GM12878 (cell line): Measurements from ENCODE around the gene GPR34. TPM values are rescaled to one million over a fixed set of nuclear protein-coding genes. Genes with fewer than 3 reads are reported as not detected.

Experiments used
- ATAC-seq: fragments of 200-7000 bp; cut with Tn5 transposase; 3 replicates; pipeline ENCODE4 v1.9.1; 2020; ENCODE audit warnings: mild to moderate bottlenecking, moderate library complexity
- BruUV-seq: library from RNA; stranded (reverse); fragments of 400-500 nt; replicated peaks from 2 replicates; lab custom pipeline; 2021; lab: Mats Ljungman, UMichigan
- CTCF ChIA-PET: fragments of 300-600 bp; sonication (Branson Sonifier 250); formaldehyde crosslinking; extraction: SDS; loops from one replicate; lab custom pipeline; 2021; ENCODE audit warnings: inconsistent platforms; lab: Yijun Ruan, JAX
- POLR2A ChIA-PET: fragments of 350-600 bp; formaldehyde crosslinking; extraction: SDS; loops from one replicate; lab custom pipeline; 2021; ENCODE audit warnings: inconsistent platforms; lab: Charles Lee
- RAD21 ChIA-PET: fragments of 300-600 bp; sonication (Branson Sonifier 250); formaldehyde crosslinking; loops from one replicate; lab custom pipeline; 2023; ENCODE audit warnings: antibody characterized with exemption; ENCODE audit not compliant: unreplicated experiment; lab: Charles Lee
- SMC1A ChIA-PET: fragments of 300-600 bp; sonication (Branson Sonifier 250); formaldehyde crosslinking; loops from one replicate; lab custom pipeline; 2023; ENCODE audit not compliant: unreplicated experiment, uncharacterized antibody; lab: Charles Lee
- DNase-seq: peaks from one replicate; pipeline ENCODE4 v3.0.0-alpha.2; 2011; ENCODE audit warnings: low read depth, low spot score
- FAIRE-seq: peaks from 3 replicates; lab custom pipeline; 2011; peaks lifted over from hg19 to GRCh38; lab: Jason Lieb, UNC
- H2AFZ ChIP-seq: 2 replicates; pipeline ENCODE4 v1.6.0; 2011; ENCODE audit warnings: low read depth, low read length, control low read depth; ENCODE audit not compliant: control insufficient read depth
- H3K27ac ChIP-seq: 2 replicates; pipeline ENCODE4 v1.5.1; 2011; ENCODE audit warnings: control low read depth; ENCODE audit not compliant: control insufficient read depth, insufficient read depth
- H3K27me3 ChIP-seq, 2 experiments: replicated peaks in 1 of 2; 2 replicates each; pipeline versions ENCODE4 v1.6.0 to v1.6.1; 2011; ENCODE audit warnings: low read length in 1 of 2; ENCODE audit not compliant: control insufficient read depth in 2 of 2, insufficient read depth in 2 of 2
- H3K36me3 ChIP-seq, 2 experiments: 2 replicates each; pipeline ENCODE4 v1.5.1; 2011; ENCODE audit warnings: low read length in 1 of 2; ENCODE audit not compliant: control insufficient read depth in 2 of 2, insufficient read depth in 2 of 2
- H3K4me1 ChIP-seq: 2 replicates; pipeline ENCODE4 v1.6.1; 2011; ENCODE audit warnings: mild to moderate bottlenecking, low read length, moderate library complexity, mixed read lengths; ENCODE audit not compliant: control insufficient read depth, insufficient read depth
- H3K4me2 ChIP-seq: 2 replicates; pipeline ENCODE4 v1.6.0; 2011; ENCODE audit warnings: control low read depth; ENCODE audit not compliant: control insufficient read depth, insufficient read depth
- H3K4me3 ChIP-seq: fragments of 200-600 bp; sonication (generic); 2 replicates; pipeline ENCODE4 v1.5.1; 2016
- H3K79me2 ChIP-seq: 2 replicates; pipeline ENCODE4 v1.6.0; 2011; ENCODE audit warnings: low read length; ENCODE audit not compliant: control insufficient read depth, insufficient read depth
- H3K9ac ChIP-seq: 2 replicates; pipeline ENCODE4 v1.8.0; 2011; ENCODE audit warnings: low read length, control low read depth, mixed read lengths; ENCODE audit not compliant: control insufficient read depth, insufficient read depth
- H3K9me3 ChIP-seq: replicated peaks from 3 replicates; pipeline ENCODE4 v1.5.1; 2011; ENCODE audit warnings: mild to moderate bottlenecking, low read length; ENCODE audit not compliant: control insufficient read depth, insufficient read depth
- H4K20me1 ChIP-seq: 2 replicates; pipeline ENCODE4 v1.6.0; 2011; ENCODE audit not compliant: control insufficient read depth, insufficient read depth
- ATF7 ChIP-seq: fragments of 450-650 bp; IDR thresholded peaks from 2 replicates; pipeline ENCODE4 v1.6.1; 2016; ENCODE audit warnings: low read depth, mild to moderate bottlenecking
- CHD4 ChIP-seq: fragments of 200-600 bp; sonication (generic); IDR thresholded peaks from 2 replicates; pipeline ENCODE4 v1.6.1; 2016; ENCODE audit warnings: mild to moderate bottlenecking
- ESRRA ChIP-seq: IDR thresholded peaks from 2 replicates; pipeline ENCODE4 v1.6.1; 2012; ENCODE audit warnings: mild to moderate bottlenecking, low read length, improper control_type of control experiment
- ETV6 ChIP-seq, 2 experiments: fragments of 450-650 bp in 1 of 2; IDR thresholded peaks in 1 of 2; conservative IDR thresholded peaks in 1 of 2; 2 replicates each; pipeline ENCODE4 v1.6.1; 2014; ENCODE audit warnings: antibody characterized with exemption in 1 of 2, borderline replicate concordance in 1 of 2, low read depth in 1 of 2, mild to moderate bottlenecking in 1 of 2, moderate library complexity in 1 of 2
- POU2F2 ChIP-seq: IDR thresholded peaks from 3 replicates; pipeline ENCODE4 v1.6.1; 2011; ENCODE audit warnings: low read depth, mild to moderate bottlenecking, low read length, borderline replicate concordance
- WGBS: methylation state at CpG from one replicate; pipeline ENCODE4 v1.1.6; 2016; ENCODE audit warnings: low lambda C conversion rate; ENCODE audit not compliant: insufficient replicate concordance, insufficient coverage; ENCODE audit errors: missing lambda C conversion rate; 5-methylcytosine and 5-hydroxymethylcytosine counted together
- in situ Hi-C: fragments of 300-500 bp; cut with MboI; formaldehyde crosslinking; loops from 9 replicates; pipeline ENCODE4 v1.14.3; 2018; ENCODE audit warnings: mixed read lengths
- intact Hi-C: fragments of 100-400 bp; cut with micrococcal nuclease; formaldehyde crosslinking; loops from one replicate; pipeline ENCODE4 v1.14.2; 2022; ENCODE audit not compliant: unreplicated experiment
- polyA plus RNA-seq, 11 experiments: library from polyadenylated mRNA; depleted of rRNA in 4 of 11; unstranded in 6 of 11; stranded (reverse) in 5 of 11; fragments of >200 nt; fragmentation: Nextera tagmentation in 4 of 11; fragmentation: Illumina TruSeq in 1 of 11; extraction: Ambion mirVana in 4 of 11; extraction: Trizol in 1 of 11; gene quantifications; 1 replicate in 1 of 11; 2 replicates in 10 of 11; pipeline versions ENCODE4 v1.2.1 to v1.2.3, GENCODE V29; 2011 to 2016; ENCODE audit warnings: inconsistent platforms in 2 of 11, missing spikeins in 2 of 11, low read depth in 1 of 11
- total RNA-seq, 4 experiments: library from RNA; depleted of rRNA in 3 of 4; stranded (reverse); fragments of >200 nt in 3 of 4; fragmentation: Illumina TruSeq in 1 of 4; extraction: Trizol in 1 of 4; gene quantifications; 2 replicates each; pipeline versions ENCODE4 v1.2.1 to v1.2.3, GENCODE V29; 2013 to 2021
- TF ChIP-seq, protein P1 (sequence below): fragments of 450-650 bp; IDR thresholded peaks from 2 replicates; pipeline ENCODE4 v1.6.1; 2018; ENCODE audit warnings: borderline replicate concordance, mild to moderate bottlenecking; ENCODE audit not compliant: partially characterized antibody

The GPR34 gene
- total and polyA plus RNA-seq, 10 of the 15 experiments (the other 5 are each of a cell fraction or from before 2014, with no cell fraction given), result 0.12 to 0.84 (median 0.28) TPM; not detected in 1

DNA sequence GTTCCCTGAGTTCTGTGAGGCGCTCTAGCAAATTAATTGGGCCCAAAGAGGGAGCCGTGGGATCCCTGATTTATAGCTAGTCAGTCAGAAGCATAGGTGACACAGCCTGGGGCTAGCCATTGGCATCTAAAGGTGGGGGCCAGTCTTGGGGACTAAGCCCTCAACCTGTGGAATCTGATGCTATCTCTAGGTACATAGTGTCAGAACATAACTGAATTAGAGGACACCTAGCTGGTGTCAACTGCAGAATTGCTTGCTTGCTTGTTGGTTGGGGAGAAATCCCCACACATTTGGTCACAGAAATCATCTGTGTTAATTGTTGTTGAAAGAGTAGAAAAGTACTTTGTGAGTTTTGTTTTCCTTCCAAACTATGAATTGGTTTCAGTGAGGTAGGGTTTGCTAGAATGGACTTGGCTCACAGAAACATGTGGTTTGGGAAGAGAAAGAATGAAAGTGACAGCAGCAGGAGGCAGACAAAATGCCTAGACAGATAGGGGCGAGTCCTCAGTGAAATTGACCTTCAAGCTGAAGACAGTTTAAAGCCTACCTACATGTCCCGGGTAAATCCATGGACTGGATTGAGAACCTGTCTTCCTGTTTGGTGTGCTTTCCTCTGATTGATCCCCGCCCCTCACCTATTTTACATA is 22.4 kb downstream of the GPR34 start:
- ChIA-PET RAD21 (no interaction called here), SMC1A (interaction anchor here (1.6 kb wide), 1 partner anchor 9 kb away, joined by 3 read pairs; no protein-coding TSS in a partner anchor), CTCF (interaction anchor here (1.1 to 1.5 kb wide), 2 partner anchors 8 to 49 kb away, joined by 3 read pairs; no protein-coding TSS in a partner anchor), POLR2A (no interaction called here)
- Histone ChIP-seq H3K36me3 (no peaks in the 10 kb centered on the region), H3K79me2 (no peaks in the 10 kb centered on the region), H3K4me3 (no peak overlapping the region), H3K9me3 (no peaks in the 10 kb centered on the region), H3K27me3 (no peaks in the 10 kb centered on the region), H4K20me1 (no peaks in the 10 kb centered on the region), H3K4me1 (peaks cover 12% of the 10 kb centered on the region), H3K9ac (no peak overlapping the region), H2AFZ (no peak overlapping the region), H3K27ac (no peak overlapping the region), H3K4me2 (no peak overlapping the region)
- ATAC-seq (no peak), FAIRE-seq (no peak), DNase-seq (no peak)
- in situ Hi-C loops (no loop called here), intact Hi-C loops (no loop called here)
- BruUV-seq, result no TSS peak
- TF ChIP-seq ATF7 (no peak), POU2F2 (no peak), ESRRA (no peak), CHD4 (no peak), ETV6 (conservative IDR thresholded peaks at IDR 0.05 in 1 of 2, IDR thresholded peaks at IDR 0.05 in 1 of 2; ENCODE audit: borderline replicate concordance in 1 of 2, low read depth in 1 of 2) (no peak)
- TF ChIP-seq, protein P1, sequence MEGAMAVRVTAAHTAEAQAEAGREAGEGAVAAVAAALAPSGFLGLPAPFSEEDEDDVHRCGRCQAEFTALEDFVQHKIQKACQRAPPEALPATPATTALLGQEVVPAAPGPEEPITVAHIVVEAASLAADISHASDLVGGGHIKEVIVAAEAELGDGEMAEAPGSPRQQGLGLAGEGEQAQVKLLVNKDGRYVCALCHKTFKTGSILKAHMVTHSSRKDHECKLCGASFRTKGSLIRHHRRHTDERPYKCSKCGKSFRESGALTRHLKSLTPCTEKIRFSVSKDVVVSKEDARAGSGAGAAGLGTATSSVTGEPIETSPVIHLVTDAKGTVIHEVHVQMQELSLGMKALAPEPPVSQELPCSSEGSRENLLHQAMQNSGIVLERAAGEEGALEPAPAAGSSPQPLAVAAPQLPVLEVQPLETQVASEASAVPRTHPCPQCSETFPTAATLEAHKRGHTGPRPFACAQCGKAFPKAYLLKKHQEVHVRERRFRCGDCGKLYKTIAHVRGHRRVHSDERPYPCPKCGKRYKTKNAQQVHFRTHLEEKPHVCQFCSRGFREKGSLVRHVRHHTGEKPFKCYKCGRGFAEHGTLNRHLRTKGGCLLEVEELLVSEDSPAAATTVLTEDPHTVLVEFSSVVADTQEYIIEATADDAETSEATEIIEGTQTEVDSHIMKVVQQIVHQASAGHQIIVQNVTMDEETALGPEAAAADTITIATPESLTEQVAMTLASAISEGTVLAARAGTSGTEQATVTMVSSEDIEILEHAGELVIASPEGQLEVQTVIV, result no peak
- 57% methylated on average over 5 of the region's 5 CpGs for WGBS
